ENCODE data around the gene ERC2.

The ERC2 gene

DNA sequence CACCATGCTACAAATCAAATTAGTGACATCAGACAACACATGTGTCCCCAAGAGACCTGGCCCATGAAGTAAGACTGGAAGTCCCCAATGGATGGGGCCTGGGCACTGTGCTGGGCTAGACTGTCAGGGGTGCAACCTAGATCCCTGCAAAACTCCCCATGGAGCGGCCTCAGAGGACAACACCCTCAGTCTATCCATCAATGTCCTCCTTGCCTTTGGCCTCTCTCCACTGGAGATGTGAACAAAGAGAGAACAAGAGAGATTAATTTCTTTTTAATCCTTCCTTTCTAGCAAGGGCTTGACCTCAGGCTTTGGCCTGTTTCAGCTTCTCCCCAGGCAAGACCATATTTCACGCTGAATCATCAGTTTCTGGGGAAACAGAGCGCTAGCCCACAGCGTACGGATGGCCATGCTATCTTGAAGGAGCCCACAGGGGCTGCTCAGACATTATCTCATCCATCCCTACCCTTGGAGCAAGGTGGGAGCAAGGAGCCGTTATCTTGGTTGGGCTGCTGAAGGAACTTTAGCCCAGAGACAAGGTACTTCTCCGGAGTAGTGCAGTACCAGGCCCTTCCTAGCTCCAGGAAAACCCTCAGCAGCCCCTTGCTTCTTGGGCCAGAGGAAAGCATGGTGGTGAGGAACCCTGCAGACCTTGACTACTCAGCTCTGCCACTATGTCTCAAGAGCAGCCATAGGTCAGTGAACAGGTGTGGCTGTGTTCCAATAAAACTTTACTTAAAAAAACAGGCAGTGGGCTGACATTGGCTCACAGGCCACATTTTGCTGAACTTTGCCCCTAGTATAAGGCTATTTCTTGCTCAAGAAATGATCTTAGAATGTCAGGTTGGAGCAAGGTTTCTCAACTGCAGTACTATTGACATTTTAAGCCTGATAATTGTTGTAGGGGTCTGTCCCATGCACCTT, 908.5 kb downstream of the ERC2 start:
- DNase-seq = no peak

GRCh38 chr3:55558316-55558715, 910.0 kb downstream of the ERC2 start:
- DNase-seq = no peak

- DNase-seq = no peak
These were observed 910.7 kb downstream of the ERC2 start for GRCh38 chr3:55557549-55557948.

DNA sequence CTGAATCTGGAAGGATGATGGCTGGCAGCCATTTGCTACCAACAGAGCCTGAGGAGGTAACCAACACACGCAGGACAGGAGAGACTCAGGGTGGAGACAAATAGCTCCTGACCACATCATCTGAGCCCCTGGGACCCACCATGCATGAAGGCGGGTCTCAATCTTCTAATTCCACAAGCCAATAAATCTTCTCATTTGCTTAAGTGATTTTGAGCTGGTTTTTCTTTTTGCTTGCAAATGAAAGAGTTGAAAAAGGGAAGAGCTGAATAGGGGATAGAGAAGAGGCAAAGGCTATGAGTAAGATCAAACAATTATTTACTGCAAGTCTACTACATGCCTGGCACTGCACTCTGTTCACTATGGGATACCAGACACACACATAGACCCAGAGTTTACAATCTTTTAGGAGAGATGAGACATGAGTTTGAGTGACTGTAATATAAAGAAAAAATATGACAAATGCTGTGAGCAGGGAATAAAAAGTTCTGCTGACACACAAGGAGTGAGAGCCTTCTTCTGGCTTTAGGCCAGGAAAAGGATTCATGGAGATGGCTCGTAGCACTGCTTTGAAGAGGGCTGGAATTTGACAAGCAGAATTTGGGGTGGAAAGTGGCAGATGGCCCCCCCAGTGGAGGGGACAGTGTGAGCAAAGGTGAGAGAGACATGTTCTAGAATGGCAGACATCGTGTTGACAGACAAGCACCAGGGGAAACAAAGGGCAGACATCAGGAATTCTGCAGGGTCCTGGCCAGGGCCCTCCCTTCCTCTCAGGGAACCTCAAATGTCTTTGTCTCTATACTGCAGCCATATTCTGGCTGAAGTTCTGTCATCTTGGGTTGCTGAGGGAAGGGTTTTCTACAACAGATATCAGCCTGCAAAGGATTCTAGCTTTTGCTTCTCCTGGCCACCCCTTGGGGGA, 911.4 kb downstream of the ERC2 start:
- DNase-seq = no peak

DNA sequence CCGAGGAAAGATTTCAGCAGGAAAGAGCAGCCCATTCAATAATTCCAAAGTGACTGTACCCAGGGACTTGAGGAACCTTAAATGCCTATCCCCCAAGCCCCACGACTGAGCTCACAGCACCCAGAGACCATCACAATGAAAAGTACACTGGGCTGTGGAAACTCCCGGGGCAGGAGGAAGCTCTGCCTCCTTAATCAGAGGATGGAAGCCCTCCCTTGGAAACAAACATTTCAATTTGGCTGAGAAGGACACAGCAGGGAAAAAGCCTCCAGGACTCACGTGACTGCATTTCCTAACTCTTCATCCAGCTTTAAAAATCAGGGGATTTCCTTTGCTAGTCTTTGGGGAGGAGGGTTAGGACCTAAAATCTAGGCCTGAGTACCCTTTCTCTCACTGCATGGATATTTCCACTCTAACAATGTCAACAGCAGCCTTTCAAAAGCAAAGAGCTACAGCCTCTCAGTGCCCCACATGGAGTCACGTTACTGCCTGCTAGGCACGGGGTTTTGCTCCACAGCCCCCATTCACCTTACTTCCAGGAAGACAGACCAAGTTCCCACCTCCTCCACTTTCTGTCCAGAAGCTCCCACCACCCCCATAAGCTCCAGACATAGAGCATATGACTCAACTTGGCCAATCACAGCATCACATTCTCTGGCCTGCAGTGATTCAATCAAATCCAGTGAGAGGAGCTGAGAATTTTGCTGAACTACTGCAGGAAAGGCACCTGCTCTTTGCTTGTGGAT, 912.2 kb downstream of the ERC2 start:
- DNase-seq = no peak

DNA sequence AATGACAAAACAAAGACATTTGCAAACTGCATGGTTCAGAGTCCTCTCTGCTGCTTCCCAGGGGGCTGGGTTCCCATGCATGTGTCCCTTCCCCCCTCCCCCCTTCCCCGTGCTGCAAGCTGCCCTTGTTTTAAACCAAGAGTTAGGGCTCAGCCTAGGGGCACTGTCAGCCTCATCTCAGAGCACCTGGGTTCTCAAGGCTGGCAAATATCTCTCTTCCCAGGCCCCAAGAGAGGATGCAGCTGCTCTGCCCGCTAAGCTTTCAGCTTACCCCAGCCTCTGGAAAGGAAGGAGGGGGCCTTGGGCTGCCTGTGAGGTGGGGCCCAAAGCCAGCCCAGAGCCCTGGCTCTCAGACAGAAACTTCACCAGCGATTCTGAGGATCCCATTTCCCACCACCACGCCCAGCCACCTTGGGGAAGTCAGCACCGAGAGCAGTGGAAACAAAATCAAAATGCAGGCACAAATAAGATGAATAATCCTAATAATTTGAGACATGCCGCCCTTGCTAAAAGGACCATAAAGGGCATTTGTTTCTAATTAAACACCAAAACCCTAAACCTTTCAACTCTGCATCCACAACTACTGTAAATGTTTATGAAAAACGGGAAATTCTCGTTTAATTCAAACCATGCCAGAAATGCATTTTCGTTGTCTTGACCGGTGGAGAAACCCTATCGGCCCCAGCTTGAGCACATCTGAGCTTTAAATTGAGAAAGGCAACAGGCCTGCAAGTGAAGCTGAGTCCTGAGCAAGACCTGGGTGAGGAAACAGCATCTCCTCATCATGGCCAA, 913.4 kb downstream of the ERC2 start:
- no peak for DNase-seq

GRCh38 chr3:55551644-55552043, 916.6 kb downstream of the ERC2 start:
- DNase-seq = no peak

DNA sequence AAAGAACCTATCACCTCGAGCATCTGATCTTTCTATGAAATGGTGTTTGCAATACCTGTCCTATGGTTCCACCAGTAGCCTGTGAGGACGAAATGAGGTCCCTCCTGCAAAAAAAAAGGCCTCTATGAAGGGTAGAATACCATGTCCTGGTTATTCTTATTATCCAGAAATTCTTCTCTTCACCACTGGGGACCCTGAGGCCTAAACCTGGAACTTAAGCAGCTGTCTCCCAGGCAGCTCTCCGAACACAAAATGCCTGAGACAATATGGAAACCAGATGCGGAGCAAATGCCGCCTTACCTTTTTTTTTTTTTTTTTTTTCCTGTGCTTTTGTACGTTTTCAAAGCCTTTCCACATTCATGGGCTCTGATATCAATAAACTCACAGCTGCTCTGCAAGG, 919.1 kb downstream of the ERC2 start:
- DNase-seq = no peak

DNA sequence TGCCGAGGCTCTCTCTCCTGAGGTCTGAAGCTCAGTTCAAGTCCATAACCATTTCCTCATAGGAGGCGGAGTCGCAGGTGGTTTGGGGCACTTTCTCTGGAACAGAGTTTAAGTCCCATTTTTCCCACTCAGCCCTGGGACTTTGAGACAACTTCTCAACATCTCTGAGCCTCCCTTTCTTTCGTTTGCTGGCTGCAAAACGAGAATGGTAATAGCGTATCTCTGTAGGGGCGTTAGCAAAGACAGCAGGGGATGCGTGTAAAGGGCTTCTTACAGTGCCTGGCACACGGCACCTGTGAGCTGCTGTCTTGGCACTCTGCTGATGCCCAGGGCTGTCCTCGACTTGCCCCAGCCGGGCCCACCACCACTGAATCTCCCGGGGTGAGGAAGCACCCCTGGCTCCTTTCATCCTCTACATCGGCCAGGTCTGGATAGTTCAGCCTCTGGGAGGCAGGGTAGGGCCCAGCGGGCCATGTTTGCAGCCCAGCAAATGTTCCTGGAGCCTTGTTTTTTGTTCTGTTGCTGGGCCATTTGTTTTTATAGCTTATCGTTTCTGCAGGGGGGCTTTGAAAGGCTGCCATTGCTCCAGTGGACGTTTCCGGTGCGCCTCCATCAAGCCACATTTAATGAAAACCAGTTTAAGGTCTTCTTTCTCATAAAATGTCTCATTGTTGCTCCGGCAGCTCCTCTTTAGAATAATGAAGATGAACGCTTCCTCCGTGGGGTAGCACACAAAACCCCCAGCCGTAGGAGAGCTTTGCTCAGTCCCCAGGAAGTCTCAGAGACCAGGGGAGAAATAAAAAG, 921.2 kb downstream of the ERC2 start:
- DNase-seq = no peak

DNA sequence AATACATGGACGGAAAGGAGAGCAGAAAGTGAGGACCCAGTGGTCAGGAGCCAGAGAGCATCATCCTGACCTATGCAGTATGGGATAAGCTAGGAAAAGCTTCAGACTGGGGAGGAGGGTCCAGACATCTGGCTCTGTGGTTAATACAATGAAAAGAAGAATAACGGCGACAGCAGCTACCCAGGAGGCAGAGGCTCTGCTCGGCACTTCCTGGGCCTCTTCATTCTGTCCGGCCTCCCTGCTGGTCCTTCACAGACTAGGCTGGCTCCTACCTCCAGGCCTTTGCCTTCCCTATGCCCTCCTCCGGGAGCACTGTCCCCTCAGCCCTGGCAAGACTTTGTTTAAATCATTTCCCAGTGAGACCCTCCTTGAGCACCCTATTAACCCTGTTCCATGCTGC, 922.3 kb downstream of the ERC2 start:
- DNase-seq = no peak

DNA sequence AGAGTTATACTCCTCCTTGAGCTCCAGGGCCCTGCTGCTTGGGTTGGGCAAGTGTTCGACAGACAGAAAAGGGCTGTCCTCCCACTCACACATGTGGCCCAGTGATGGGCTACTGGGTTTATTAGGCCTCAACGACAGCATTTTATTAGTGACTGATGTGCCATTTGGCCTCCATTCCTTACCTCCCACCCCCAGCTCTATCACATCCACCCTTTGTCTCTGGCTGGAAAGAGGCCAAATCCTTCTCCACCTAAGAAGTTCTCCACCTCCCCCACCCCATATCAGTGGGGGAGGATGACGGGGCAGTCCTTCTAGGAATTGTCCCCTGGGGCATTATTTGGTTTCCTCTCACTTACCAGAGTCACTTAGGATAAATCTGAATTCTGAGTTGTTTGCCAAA, 924.0 kb downstream of the ERC2 start:
- DNase-seq = no peak

GRCh38 chr3:55543181-55543614, 925.1 kb downstream of the ERC2 start:
- no peak for DNase-seq

DNA sequence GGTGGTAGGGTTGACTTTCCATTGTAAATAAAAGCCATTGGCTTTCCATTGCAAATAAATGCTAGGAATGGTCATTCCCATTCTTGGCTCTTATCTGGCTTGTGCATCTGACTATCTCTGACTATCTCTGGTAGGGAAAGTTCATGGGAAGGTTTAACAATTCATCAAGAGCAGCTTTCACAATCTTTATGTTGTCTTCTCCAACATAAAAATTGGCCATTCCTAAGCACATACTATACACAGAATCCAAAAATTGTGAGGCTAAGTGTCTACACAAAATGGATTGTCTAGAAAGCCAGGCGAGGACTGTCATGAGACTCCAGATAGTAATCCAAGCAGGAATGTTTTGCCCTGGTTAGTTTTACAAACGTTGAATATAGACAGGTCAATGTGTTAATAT, 926.8 kb downstream of the ERC2 start:
- no peak for DNase-seq

DNA sequence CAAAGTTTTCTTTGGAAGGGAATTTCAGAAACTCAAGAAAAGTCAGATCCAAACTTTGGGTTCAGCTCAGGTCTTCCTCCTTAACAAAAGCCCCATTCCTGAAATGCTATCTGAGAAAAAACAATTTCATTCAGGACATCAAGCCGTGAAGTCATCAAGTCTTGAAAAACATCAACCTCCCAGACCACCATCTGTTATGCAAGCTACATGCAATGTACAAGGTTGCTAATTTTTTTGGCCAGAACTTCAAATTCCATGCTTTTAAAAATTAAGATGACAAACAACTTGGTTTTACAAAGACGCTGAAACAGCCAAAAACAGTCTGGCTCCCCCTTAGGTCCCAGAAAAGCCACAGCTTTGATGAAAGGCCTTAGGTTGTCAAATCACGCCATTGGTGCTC, 927.3 kb downstream of the ERC2 start:
- DNase-seq = no peak

DNA sequence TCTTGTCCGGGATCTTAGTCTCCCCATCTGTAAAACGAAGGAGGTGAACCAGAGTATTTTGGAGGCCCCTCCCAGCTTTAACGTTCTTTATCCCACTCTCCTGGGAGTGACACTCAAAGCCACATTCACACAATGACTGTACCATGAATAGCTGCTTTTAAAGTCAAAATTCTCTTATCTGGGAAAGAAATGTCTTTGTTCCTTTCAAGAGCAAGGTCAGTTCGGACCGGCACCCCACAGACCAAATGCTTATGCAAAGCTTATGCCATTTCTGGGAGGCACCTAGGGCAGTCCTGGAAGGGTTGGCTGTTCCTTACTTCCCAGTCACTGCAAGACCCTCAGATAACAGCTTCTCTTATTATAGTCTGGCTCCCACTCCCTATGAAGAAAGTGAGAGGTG, 927.7 kb downstream of the ERC2 start:
- DNase-seq = no peak

DNA sequence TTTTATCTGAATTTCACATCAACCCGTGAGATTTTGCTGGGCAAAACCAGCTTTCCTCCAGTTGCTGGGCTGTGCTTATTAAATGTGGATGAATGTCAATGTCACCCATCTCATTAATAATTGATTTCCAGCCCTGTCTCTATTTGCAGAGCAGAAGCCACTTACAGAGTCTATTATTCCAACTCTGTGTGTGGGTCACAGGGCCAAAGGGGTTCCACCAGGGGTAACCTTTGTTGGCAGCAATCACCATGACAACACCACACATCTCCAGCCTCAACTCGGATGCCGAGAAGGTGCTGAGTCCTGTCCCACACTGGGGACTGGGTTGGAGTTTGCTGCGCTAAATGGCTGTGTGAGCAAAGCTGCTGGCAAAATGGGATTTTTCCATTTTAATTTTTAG, 930.1 kb downstream of the ERC2 start:
- no peak for DNase-seq

DNA sequence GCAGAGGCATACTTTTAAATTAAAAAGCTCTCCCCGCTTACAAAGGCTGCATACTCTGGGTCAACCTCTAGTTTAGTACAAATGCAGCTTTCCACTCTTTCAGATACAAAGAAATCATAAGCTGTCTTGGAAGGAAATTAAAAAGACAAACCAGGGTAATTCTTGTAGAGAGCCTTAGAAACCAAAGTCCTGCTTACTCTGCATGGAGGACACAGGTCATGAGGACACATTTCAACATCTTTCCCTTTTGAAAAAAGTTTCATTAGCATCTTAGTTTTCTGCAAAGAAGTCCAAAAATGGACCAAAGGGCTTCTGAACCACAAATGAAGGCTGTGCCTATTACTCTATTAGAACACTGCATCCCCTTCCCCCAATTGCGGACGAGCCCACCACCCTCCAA, 930.7 kb downstream of the ERC2 start:
- DNase-seq = no peak

DNA sequence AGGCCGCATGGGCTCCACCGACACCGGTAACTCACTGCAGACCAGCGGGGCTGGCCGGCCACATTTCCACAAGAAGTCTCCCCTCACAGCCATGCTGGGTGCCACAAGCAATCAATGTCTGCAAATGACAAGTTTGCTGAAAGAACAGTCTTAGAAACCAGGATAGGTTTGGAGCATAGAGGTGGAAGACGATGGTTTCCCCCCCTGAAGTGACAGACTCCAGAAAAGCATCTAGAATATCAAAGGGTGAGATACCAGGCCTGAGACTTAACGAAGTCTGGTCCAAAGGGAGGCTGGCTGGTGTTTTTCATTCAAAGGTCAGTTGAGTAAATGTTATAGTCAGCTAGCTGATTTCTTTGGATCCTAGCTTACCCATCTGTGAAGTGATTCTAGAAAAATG, 931.1 kb downstream of the ERC2 start:
- DNase-seq = no peak

DNA sequence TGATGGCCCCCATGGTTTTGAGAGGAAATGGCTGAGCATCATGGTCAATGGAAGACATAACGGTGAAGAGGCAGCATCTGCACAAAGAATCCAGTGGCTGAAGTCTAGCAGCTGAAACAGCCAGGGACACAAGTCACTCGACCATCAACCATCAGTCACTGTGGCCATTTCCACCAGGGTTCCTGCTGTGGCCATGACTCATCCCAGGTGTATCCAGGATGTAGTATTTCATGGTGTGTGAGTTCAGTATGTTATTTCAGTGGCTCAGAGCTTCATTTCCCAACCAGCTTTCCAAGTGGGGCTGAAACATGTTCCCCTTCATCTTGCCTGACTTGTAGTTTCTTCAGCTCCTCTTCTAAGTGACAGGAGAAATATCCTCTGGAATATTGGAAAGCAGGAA, 933.4 kb downstream of the ERC2 start:
- no peak for DNase-seq

DNA sequence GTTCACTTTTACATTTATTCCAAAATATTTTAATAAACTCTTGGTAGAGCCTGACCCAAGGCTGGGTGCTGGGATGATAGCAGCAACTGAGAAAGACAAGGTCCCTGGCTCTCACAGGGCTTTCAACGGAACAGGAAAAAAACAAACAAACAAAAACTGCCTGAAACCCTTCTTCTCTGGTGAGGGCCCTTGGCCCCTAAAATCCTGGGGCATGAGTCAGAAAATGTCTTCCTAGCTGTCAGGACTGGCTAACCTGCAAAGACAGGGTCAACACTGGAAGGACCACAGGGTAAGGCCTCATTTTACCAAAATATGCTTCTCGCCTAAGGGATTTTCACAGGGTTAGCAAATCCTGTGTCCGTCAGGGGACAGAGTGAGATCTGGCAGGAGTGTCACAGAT, 935.5 kb downstream of the ERC2 start:
- no peak for DNase-seq

DNA sequence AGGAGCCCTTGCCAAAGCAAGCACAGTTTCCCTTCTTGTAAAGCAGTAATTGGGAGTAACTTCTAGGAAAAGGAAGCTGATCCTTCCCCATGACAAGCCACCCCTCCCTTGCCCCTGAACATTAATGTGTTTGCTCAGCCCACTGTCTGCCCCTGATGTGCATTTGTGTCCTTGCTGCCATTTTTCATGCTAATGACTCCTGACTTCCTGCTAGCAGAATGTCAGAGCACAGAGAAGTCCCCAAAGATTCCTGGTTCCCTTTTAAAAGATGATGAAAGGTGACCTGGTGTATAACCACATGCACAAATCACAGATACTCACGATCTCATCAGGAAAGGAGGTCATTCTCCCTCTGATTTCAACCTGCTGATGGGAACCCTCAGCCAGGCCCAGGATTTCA, 936.9 kb downstream of the ERC2 start:
- no peak for DNase-seq

GRCh38 chr3:55527361-55527760, 940.9 kb downstream of the ERC2 start:
- no peak for DNase-seq

Data from hematopoietic multipotent progenitor cell treated with erythropoietin and hydrocortisone succinate and interleukin-3 and kit ligand, for 6 days (in vitro differentiated cells).